Endothelial cell of umbilical vein (primary cell): ENCODE measurements around the gene TNFRSF14. TPM values are rescaled to one million over a fixed set of nuclear protein-coding genes. Genes with fewer than 3 reads are reported as not detected.

Experiments used
- BruUV-seq: library from RNA; stranded (reverse); fragments of 400-500 nt; replicated peaks from 2 replicates; lab custom pipeline; 2021; lab: Mats Ljungman, UMichigan
- CTCF ChIA-PET: fragments of 300-600, 350-600 bp; sonication (Branson Sonifier 250); formaldehyde crosslinking; loops from one replicate; lab custom pipeline; 2021; ENCODE audit warnings: antibody characterized with exemption, inconsistent platforms; lab: Charles Lee
- POLR2A ChIA-PET: fragments of 300-600, 350-600 bp; sonication (Branson Sonifier 250); formaldehyde crosslinking; loops from one replicate; lab custom pipeline; 2021; ENCODE audit warnings: antibody characterized with exemption, inconsistent platforms; lab: Charles Lee
- DNase-seq: peaks from one replicate; pipeline ENCODE4 v3.0.0-alpha.2; 2011; ENCODE audit warnings: low read depth, low spot score
- FAIRE-seq: peaks from 2 replicates; lab custom pipeline; 2011; peaks lifted over from hg19 to GRCh38; lab: Jason Lieb, UNC
- H2AFZ ChIP-seq: 2 replicates; pipeline ENCODE4 v1.6.0; 2012; ENCODE audit warnings: low read depth, low read length, control low read depth, inconsistent platforms
- H3K27ac ChIP-seq: 2 replicates; pipeline ENCODE4 v1.5.1; 2011; ENCODE audit warnings: low read depth, mild to moderate bottlenecking, control low read depth, low read length, moderate library complexity; ENCODE audit not compliant: insufficient read depth
- H3K27me3 ChIP-seq, 2 experiments: 2 replicates each; pipeline versions ENCODE4 v1.6.0 to v1.6.1; 2011; ENCODE audit warnings: low read length in 2 of 2, mixed read lengths in 1 of 2; ENCODE audit not compliant: control insufficient read depth in 2 of 2, insufficient read depth in 2 of 2
- H3K36me3 ChIP-seq, 2 experiments: 2 replicates in 1 of 2; 3 replicates in 1 of 2; pipeline ENCODE4 v1.5.1; 2011; ENCODE audit warnings: low read length in 2 of 2, mild to moderate bottlenecking in 1 of 2, moderate library complexity in 1 of 2; ENCODE audit not compliant: control insufficient read depth in 2 of 2, insufficient read depth in 2 of 2; ENCODE audit errors: extremely low read depth in 1 of 2
- H3K4me1 ChIP-seq: 3 replicates; pipeline ENCODE4 v1.5.1; 2011; ENCODE audit warnings: mild to moderate bottlenecking, low read length; ENCODE audit not compliant: control insufficient read depth, insufficient read depth; ENCODE audit errors: extremely low read depth
- H3K4me2 ChIP-seq: 2 replicates; pipeline ENCODE4 v1.6.1; 2011; ENCODE audit warnings: low read length, control low read depth, mixed read lengths; ENCODE audit not compliant: insufficient read depth
- H3K4me3 ChIP-seq, 3 experiments: fragments of 200-600 bp in 1 of 3; sonication (generic), shearing (Covaris generic) in 1 of 3; replicated peaks in 1 of 3; 2 replicates each; pipeline ENCODE4 v1.5.1; 2011 to 2016; ENCODE audit warnings: control low read depth in 3 of 3, low read length in 3 of 3, mild to moderate bottlenecking in 2 of 3, inconsistent platforms in 1 of 3, low read depth in 1 of 3, moderate library complexity in 1 of 3; ENCODE audit not compliant: insufficient read depth in 1 of 3
- H3K79me2 ChIP-seq: 2 replicates; pipeline ENCODE4 v1.6.0; 2012; ENCODE audit warnings: low read length, inconsistent platforms; ENCODE audit not compliant: control insufficient read depth, insufficient read depth
- H3K9ac ChIP-seq: replicated peaks from 2 replicates; pipeline ENCODE3; 2011; ENCODE audit warnings: low read length, control low read depth; ENCODE audit not compliant: insufficient read depth; ENCODE audit errors: extremely low read depth
- H3K9me1 ChIP-seq: replicated peaks from 3 replicates; pipeline ENCODE4 v1.6.0; 2011; ENCODE audit warnings: mild to moderate bottlenecking, low read length; ENCODE audit not compliant: control insufficient read depth, insufficient read depth; ENCODE audit errors: extremely low read depth
- H3K9me3 ChIP-seq: replicated peaks from 2 replicates; pipeline ENCODE4 v1.5.1; 2012; ENCODE audit warnings: low read length, inconsistent platforms; ENCODE audit not compliant: control insufficient read depth, insufficient read depth
- H4K20me1 ChIP-seq: replicated peaks from 2 replicates; pipeline ENCODE3; 2011; ENCODE audit warnings: mild to moderate bottlenecking, low read length; ENCODE audit not compliant: control insufficient read depth, insufficient read depth; ENCODE audit errors: extremely low read depth
- EZH2 ChIP-seq: IDR thresholded peaks from 2 replicates; pipeline ENCODE4 v1.6.1; 2012; ENCODE audit warnings: borderline replicate concordance, low read depth, mild to moderate bottlenecking, moderate library complexity, low read length, inconsistent platforms; ENCODE audit not compliant: severe bottlenecking
- FOS ChIP-seq: IDR thresholded peaks from 2 replicates; pipeline ENCODE4 v1.6.1; 2011; ENCODE audit warnings: mild to moderate bottlenecking, low read length, moderate library complexity, borderline replicate concordance; ENCODE audit not compliant: insufficient read depth
- GATA2 ChIP-seq: IDR thresholded peaks from 2 replicates; pipeline ENCODE4 v1.7.0; 2011; ENCODE audit warnings: low read depth, mild to moderate bottlenecking, moderate library complexity, mixed read lengths, low read length; ENCODE audit not compliant: insufficient read length, insufficient read depth
- JUN ChIP-seq: IDR thresholded peaks from 2 replicates; pipeline ENCODE4 v1.6.1; 2011; ENCODE audit warnings: borderline replicate concordance, low read depth; ENCODE audit not compliant: insufficient read length, insufficient read depth
- MYC ChIP-seq: IDR thresholded peaks from one replicate; pipeline ENCODE4 v1.6.1; 2011; ENCODE audit warnings: mild to moderate bottlenecking, low read depth, low read length
- POLR2A ChIP-seq: IDR thresholded peaks from 2 replicates; pipeline ENCODE4 v1.6.1; 2012; ENCODE audit warnings: low read depth, mild to moderate bottlenecking, control low read depth, low read length
- POLR2AphosphoS5 ChIP-seq: IDR thresholded peaks from 2 replicates; pipeline ENCODE4 v1.6.1; 2012; ENCODE audit warnings: low read depth, mild to moderate bottlenecking, control low read depth, low read length, moderate library complexity; ENCODE audit not compliant: insufficient read depth
- dilution Hi-C: fragments of 300-500 bp; cut with MboI; formaldehyde crosslinking; loops from one replicate; pipeline ENCODE4 v1.15.0; 2019; ENCODE audit warnings: low sequenced_read_pairs; ENCODE audit not compliant: extremely low pct_ligation_motif_present
- intact Hi-C: fragments of 100-400 bp; cut with micrococcal nuclease; formaldehyde crosslinking; loops from one replicate; pipeline ENCODE4 v1.10.0; 2022
- polyA plus RNA-seq, 4 experiments: library from polyadenylated mRNA; depleted of rRNA in 3 of 4; stranded (reverse) in 3 of 4; unstranded in 1 of 4; fragments of >200 nt; gene quantifications; 2 replicates each; pipeline versions ENCODE4 v1.2.1 to v1.2.3, GENCODE V29; 2011 to 2012; ENCODE audit warnings: missing spikeins in 1 of 4
- total RNA-seq: library from RNA; stranded (reverse); gene quantifications from 2 replicates; pipeline ENCODE4 v1.2.3, GENCODE V29; 2021
- TF ChIP-seq, protein P1 (sequence below), 2 donors: IDR thresholded peaks; 1 replicate in 1 of 2; 2 replicates in 1 of 2; pipeline ENCODE4 v1.5.1; 2011; ENCODE audit warnings: low read length in 2 of 2, mild to moderate bottlenecking in 2 of 2, moderate library complexity in 2 of 2, control low read depth in 1 of 2, inconsistent platforms in 1 of 2, low read depth in 1 of 2; ENCODE audit not compliant: insufficient read depth in 1 of 2; ENCODE audit errors: extremely low read depth in 1 of 2
- TF ChIP-seq, protein P2 (sequence below): IDR thresholded peaks from 2 replicates; pipeline ENCODE4 v1.6.1; 2011; ENCODE audit not compliant: insufficient read depth, insufficient read length

TNFRSF14 gene
- total and polyA plus RNA-seq, 2 donors (not counting 3 experiments of a cell fraction or from before 2014, with no cell fraction given) = 40.9 to 49.4 TPM

- intact Hi-C loops = loop anchor here (5.0 kb wide), 1 partner anchor 95 kb away; the partner anchor contains the start of gene PEX10
- no peaks in the 10 kb centered on the region for H3K9me3 ChIP-seq
- CTCF ChIA-PET = interaction anchor here (1.0 kb wide), 1 partner anchor 18 kb away, joined by 3 read pairs; the partner anchor contains the start of gene PANK4
- H3K79me2 ChIP-seq = no peaks in the 10 kb centered on the region
- no peak overlapping the region for H3K4me3 ChIP-seq
- H3K9me1 ChIP-seq = no peaks in the 10 kb centered on the region
- H3K27me3 ChIP-seq = no peaks in the 10 kb centered on the region
- no peaks in the 10 kb centered on the region for H4K20me1 ChIP-seq
- dilution Hi-C loops = no loop called here
- H3K36me3 ChIP-seq = peaks cover 0 to 34% of the 10 kb centered on the region in 2 experiments
- no peak overlapping the region for H3K4me2 ChIP-seq
- H3K4me1 ChIP-seq = no peaks in the 10 kb centered on the region
- H2AFZ ChIP-seq = no peak overlapping the region
- no peak for FAIRE-seq
- no peak overlapping the region for H3K9ac ChIP-seq
- TF ChIP-seq POLR2A = peak; percentile 2
- TF ChIP-seq POLR2AphosphoS5 = no peak
- H3K27ac ChIP-seq = no peak overlapping the region
- POLR2A ChIA-PET = no interaction called here
- DNase-seq = no peak
- no TSS peak for BruUV-seq
These were observed 48.4 kb upstream of the TNFRSF14 start for GRCh38 chr1:2507744-2508155.

DNA sequence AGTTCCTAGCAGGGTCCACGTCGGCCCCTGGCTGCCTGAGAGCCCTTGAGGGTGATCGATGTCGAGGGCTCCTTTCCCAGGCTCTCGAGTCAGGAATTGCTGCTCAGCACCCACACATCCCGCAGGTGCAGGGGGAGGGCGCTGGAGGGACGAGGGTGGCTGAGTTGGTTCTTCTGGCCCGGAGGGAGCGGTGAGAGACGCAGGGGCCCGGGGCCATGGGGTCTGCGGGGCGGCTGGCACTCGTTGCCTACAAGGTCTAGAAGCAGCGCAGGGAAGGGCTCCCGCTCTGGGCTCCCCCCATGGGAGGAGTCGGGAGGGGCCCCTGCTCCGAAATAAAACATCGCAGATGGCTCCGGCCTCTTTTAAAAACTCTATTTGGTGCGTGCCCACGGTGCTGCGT lies 48.0 kb upstream of the TNFRSF14 start:
- TF ChIP-seq FOS (no peak), GATA2 (no peak), MYC (no peak), POLR2A (no peak), JUN (no peak), POLR2AphosphoS5 (no peak), EZH2 (no peak)
- TF ChIP-seq, protein P1, sequence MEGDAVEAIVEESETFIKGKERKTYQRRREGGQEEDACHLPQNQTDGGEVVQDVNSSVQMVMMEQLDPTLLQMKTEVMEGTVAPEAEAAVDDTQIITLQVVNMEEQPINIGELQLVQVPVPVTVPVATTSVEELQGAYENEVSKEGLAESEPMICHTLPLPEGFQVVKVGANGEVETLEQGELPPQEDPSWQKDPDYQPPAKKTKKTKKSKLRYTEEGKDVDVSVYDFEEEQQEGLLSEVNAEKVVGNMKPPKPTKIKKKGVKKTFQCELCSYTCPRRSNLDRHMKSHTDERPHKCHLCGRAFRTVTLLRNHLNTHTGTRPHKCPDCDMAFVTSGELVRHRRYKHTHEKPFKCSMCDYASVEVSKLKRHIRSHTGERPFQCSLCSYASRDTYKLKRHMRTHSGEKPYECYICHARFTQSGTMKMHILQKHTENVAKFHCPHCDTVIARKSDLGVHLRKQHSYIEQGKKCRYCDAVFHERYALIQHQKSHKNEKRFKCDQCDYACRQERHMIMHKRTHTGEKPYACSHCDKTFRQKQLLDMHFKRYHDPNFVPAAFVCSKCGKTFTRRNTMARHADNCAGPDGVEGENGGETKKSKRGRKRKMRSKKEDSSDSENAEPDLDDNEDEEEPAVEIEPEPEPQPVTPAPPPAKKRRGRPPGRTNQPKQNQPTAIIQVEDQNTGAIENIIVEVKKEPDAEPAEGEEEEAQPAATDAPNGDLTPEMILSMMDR (IDR thresholded peaks at IDR 0.05; ENCODE audit: extremely low read depth in 1 of 2, insufficient read depth in 1 of 2, low read depth in 1 of 2, low read length in 2 of 2) = no peak
- TF ChIP-seq, protein P2, sequence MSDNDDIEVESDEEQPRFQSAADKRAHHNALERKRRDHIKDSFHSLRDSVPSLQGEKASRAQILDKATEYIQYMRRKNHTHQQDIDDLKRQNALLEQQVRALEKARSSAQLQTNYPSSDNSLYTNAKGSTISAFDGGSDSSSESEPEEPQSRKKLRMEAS = no peak
- no peaks in the 10 kb centered on the region for H3K27me3 ChIP-seq
- no peak overlapping the region for H3K27ac ChIP-seq
- no peak overlapping the region for H3K4me3 ChIP-seq
- H3K79me2 ChIP-seq = no peaks in the 10 kb centered on the region
- H3K9me3 ChIP-seq = no peaks in the 10 kb centered on the region
- H3K9me1 ChIP-seq = no peaks in the 10 kb centered on the region
- H3K36me3 ChIP-seq = peaks cover 0 to 37% of the 10 kb centered on the region in 2 experiments
- DNase-seq (no peak), FAIRE-seq (no peak)
- H3K4me1 ChIP-seq = no peaks in the 10 kb centered on the region
- ChIA-PET CTCF (no interaction called here), POLR2A (no interaction called here)
- dilution Hi-C loops (no loop called here), intact Hi-C loops (loop anchor here (5.0 kb wide), 1 partner anchor 96 kb away; the partner anchor contains the start of gene PEX10)
- H2AFZ ChIP-seq = no peak overlapping the region
- no peaks in the 10 kb centered on the region for H4K20me1 ChIP-seq
- BruUV-seq = no TSS peak
- H3K4me2 ChIP-seq = no peak overlapping the region
- H3K9ac ChIP-seq = no peak overlapping the region
